Parathyroid adenoma (tissue), 2 donors: Measurements from ENCODE around the gene ARSG.

Source experiments
- H2AFZ ChIP-seq: fragments of 300-600 bp; sonication (generic); one replicate; pipeline ENCODE4 v1.7.0; 2017; ENCODE audit warnings: antibody characterized with exemption, mild to moderate bottlenecking
- H3K27ac ChIP-seq: fragments of 300-600 bp; sonication (generic); one replicate; pipeline ENCODE4 v1.7.0; 2017
- H3K27me3 ChIP-seq: fragments of 300-600 bp; sonication (generic); one replicate; pipeline ENCODE4 v1.7.0; 2017; ENCODE audit warnings: low read length; ENCODE audit not compliant: control insufficient read depth, insufficient read depth
- H3K36me3 ChIP-seq: fragments of 300-600 bp; sonication (generic); one replicate; pipeline ENCODE4 v1.7.0; 2017; ENCODE audit warnings: low read length; ENCODE audit not compliant: control insufficient read depth, insufficient read depth
- H3K4me1 ChIP-seq: fragments of 300-600 bp; sonication (generic); one replicate; pipeline ENCODE4 v1.7.0; 2017; ENCODE audit warnings: control low read depth
- H3K4me2 ChIP-seq: fragments of 300-600 bp; sonication (generic); one replicate; pipeline ENCODE4 v1.7.0; 2017; ENCODE audit warnings: low read length
- H3K4me3 ChIP-seq: fragments of 300-600 bp; sonication (generic); one replicate; pipeline ENCODE4 v1.7.0; 2017; ENCODE audit warnings: low read depth, low read length
- H3K79me2 ChIP-seq: fragments of 300-600 bp; sonication (generic); one replicate; pipeline ENCODE4 v1.7.0; 2017; ENCODE audit warnings: control low read depth
- H3K9ac ChIP-seq: fragments of 300-600 bp; sonication (generic); one replicate; pipeline ENCODE4 v1.7.0; 2017; ENCODE audit warnings: mild to moderate bottlenecking
- H3K9me3 ChIP-seq: fragments of 300-600 bp; sonication (generic); one replicate; pipeline ENCODE4 v1.7.0; 2017; ENCODE audit warnings: low read length; ENCODE audit not compliant: control insufficient read depth
- CTCF ChIP-seq: fragments of 300-600 bp; sonication (generic); IDR thresholded peaks from one replicate; pipeline ENCODE4 v1.7.0; 2017; ENCODE audit warnings: antibody characterized with exemption, mild to moderate bottlenecking
- donor health status: primary hyperparathyroidism.

ARSG gene

GRCh38 chr17:68391561-68392268, 100.4 kb downstream of the ARSG start:
- Histone ChIP-seq H3K9ac (no peak overlapping the region), H3K27ac (no peak overlapping the region), H3K4me3 (no peak overlapping the region), H2AFZ (no peak overlapping the region), H3K79me2 (no peaks in the 10 kb centered on the region), H3K4me2 (no peak overlapping the region), H3K36me3 (no peaks in the 10 kb centered on the region), H3K27me3 (no peaks in the 10 kb centered on the region), H3K9me3 (no peaks in the 10 kb centered on the region), H3K4me1 (no peaks in the 10 kb centered on the region)
- no peak for TF ChIP-seq CTCF

GRCh38 chr17:68394608-68395331, 103.5 kb downstream of the ARSG start:
- Histone ChIP-seq H3K4me3 (no peak overlapping the region), H3K9ac (no peak overlapping the region), H3K36me3 (no peaks in the 10 kb centered on the region), H3K27ac (no peak overlapping the region), H3K4me2 (no peak overlapping the region), H3K9me3 (no peaks in the 10 kb centered on the region), H2AFZ (no peak overlapping the region), H3K27me3 (no peaks in the 10 kb centered on the region), H3K4me1 (no peaks in the 10 kb centered on the region), H3K79me2 (no peaks in the 10 kb centered on the region)
- TF ChIP-seq CTCF = no peak

- H3K79me2 ChIP-seq = no peaks in the 10 kb centered on the region
- H3K9me3 ChIP-seq = no peaks in the 10 kb centered on the region
- no peaks in the 10 kb centered on the region for H3K36me3 ChIP-seq
- no peak overlapping the region for H3K4me3 ChIP-seq
- TF ChIP-seq CTCF = no peak
- no peaks in the 10 kb centered on the region for H3K27me3 ChIP-seq
- peak overlapping the region; percentile 34 for H3K27ac ChIP-seq
- no peaks in the 10 kb centered on the region for H3K4me1 ChIP-seq
- no peak overlapping the region for H3K4me2 ChIP-seq
- H2AFZ ChIP-seq = no peak overlapping the region
- no peak overlapping the region for H3K9ac ChIP-seq
Observed at GRCh38 chr17:68396226-68397107, 105.2 kb downstream of the ARSG start.

GRCh38 chr17:68397108-68397536, 105.8 kb downstream of the ARSG start:
- Histone ChIP-seq H3K4me2 (no peak overlapping the region), H3K27ac (no peak overlapping the region), H2AFZ (no peak overlapping the region), H3K27me3 (no peaks in the 10 kb centered on the region), H3K9ac (no peak overlapping the region), H3K36me3 (no peaks in the 10 kb centered on the region), H3K4me3 (no peak overlapping the region), H3K9me3 (no peaks in the 10 kb centered on the region), H3K4me1 (no peaks in the 10 kb centered on the region), H3K79me2 (no peaks in the 10 kb centered on the region)
- TF ChIP-seq CTCF = no peak
